C4-2B (cell line): ENCODE data around the gene MSMP.

Source experiments
- ZFX ChIP-seq: fragments of 450-650 bp; IDR thresholded peaks from 2 replicates; pipeline ENCODE4 v1.6.1; 2017
- TF ChIP-seq, protein P1 (sequence below): fragments of 450-650 bp; conservative IDR thresholded peaks from 2 replicates; pipeline ENCODE4 v1.5.1; 2017; ENCODE audit warnings: mild to moderate bottlenecking

DNA sequence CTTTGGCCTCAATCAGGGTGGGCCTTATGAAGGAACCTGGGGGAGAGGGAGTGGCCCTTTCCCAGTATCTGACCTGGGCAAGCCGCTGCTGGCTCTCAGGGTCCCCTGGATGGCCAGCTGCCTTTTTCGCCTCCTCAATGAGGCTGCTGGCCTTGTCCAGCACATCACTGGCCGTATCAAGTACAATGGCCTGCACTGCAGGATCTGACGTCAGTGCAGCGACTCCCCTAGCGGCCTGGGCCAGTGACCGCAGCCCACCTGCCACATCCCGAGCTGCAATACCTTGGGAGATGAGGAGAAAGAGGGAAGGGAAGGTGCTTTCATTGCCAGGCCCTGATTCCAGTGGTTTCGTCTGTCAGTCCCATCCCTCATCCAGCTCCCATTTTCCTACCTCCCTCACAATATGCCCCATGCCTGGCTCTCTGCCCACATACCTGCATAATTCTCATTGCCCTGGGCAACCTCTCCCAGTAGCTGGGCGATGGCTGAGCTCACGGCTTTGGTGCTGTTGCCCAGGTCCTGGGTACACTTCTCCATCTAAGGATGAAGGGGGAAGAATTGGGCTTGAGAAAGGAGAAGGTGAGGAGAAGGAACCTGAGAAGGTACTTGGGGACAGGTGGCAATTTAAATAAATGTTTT lies 41.2 kb downstream of the MSMP start:
- TF ChIP-seq, protein P1, sequence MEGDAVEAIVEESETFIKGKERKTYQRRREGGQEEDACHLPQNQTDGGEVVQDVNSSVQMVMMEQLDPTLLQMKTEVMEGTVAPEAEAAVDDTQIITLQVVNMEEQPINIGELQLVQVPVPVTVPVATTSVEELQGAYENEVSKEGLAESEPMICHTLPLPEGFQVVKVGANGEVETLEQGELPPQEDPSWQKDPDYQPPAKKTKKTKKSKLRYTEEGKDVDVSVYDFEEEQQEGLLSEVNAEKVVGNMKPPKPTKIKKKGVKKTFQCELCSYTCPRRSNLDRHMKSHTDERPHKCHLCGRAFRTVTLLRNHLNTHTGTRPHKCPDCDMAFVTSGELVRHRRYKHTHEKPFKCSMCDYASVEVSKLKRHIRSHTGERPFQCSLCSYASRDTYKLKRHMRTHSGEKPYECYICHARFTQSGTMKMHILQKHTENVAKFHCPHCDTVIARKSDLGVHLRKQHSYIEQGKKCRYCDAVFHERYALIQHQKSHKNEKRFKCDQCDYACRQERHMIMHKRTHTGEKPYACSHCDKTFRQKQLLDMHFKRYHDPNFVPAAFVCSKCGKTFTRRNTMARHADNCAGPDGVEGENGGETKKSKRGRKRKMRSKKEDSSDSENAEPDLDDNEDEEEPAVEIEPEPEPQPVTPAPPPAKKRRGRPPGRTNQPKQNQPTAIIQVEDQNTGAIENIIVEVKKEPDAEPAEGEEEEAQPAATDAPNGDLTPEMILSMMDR, result no peak
- no peak for TF ChIP-seq ZFX
